Activated CD4-positive, alpha-beta T cell treated with anti-CD3 and anti-CD28 coated beads for 4 hours (primary cell): ENCODE data around the gene NCAPG2.

Source experiments
- DNase-seq, 2 donors: peaks; one replicate each; pipeline ENCODE4 v3.0.0-alpha.2; 2020

Gene NCAPG2

DNA sequence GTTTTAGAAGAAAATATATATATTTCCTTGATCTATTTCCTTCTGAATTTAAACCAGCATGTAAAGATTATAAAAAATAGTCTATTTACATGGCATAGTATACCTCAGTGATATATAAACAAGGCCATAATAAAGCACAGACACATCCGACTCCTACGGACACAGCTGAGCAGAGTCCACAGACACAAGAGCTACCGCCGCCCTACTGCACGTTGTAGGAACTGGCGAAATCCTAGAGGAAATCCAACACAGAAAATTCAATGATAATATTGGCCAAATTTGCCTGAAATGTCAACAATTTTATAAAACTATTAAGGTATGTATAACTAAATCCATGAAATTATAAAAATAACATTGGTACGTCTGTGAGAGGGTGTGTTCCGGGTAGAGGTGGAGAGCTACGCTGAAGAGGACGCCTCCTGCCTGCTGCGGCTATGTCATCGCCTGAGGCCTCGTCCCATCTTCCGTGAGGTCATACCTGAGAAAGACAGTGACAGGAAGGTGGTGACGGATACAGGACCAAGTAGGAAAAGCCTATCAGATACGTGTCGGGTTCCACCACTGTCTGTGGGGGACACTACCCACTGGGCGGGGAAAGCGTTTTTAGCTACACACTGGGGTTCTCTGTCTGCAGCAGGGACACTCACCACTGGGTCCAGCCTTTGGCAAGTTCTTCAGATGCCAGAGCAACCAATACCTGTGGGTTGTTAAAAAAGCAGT lies 29.3 kb upstream of the NCAPG2 start:
- DNase-seq, result no peak

DNA sequence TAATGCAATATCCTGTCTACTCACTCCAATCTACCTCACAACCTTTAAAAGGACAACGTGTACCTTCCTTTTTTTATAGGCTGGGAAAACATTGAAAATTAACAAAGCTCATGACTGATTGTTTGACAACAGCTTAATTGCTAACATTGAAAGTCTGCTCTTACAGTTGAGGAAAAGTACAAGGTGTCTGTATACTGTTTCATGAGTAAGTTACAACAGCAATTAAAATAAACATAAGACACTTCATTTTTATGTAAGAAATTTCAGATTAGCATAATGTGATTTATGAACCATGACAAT lies 28.6 kb upstream of the NCAPG2 start:
- no peak for DNase-seq

DNA sequence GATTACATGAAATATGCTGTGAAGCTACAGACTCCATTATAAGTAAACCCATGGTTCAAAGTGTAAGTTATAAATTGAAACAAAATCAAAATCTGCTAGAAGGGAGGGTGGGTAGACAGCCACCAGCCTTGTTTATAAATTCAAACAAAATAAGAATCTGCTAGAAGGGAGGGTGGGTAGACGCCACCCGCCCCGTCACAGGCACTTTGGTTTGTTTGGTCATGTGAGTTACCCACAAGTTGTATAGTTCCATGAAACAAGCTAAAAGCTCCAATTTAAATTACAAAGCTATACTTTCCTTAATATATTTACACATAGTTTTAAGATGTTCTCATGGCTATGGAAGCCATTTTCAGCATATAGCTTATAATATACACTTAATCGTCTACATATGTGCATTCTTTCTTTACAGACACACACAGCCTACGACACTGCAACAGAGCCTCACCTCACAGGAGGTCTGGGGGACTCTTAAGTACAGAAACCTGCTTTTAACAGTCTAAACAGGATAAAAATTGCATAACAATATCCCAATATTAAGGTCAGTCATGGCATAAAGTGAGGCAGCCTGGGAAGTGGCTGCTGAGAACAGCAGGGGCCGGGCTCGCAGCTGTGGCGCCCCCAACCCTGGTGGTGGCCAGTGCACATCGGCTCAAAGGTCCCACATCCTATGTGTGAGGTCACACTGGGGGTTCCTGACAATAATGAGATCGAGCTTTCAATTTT lies 28.1 kb upstream of the NCAPG2 start:
- no peak for DNase-seq

DNA sequence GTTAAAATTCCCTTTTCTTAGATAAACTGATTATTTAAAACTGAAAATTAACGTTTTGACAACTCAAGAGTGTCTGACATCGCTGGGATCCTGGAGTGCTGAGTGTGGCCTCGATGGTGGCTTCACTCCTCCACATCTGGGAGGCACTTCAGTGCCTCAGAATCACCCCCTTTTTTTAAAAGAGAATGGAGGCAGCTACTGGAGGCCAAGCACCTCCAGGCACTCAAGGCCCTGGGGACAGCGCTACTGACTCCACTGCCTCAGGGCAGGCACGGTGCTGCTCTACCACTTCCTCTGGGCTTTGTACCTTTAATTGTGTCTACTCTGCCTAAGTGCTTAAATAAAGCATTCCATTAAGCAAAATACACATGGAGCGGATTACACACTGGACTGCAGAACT lies 27.2 kb upstream of the NCAPG2 start:
- no peak for DNase-seq

DNA sequence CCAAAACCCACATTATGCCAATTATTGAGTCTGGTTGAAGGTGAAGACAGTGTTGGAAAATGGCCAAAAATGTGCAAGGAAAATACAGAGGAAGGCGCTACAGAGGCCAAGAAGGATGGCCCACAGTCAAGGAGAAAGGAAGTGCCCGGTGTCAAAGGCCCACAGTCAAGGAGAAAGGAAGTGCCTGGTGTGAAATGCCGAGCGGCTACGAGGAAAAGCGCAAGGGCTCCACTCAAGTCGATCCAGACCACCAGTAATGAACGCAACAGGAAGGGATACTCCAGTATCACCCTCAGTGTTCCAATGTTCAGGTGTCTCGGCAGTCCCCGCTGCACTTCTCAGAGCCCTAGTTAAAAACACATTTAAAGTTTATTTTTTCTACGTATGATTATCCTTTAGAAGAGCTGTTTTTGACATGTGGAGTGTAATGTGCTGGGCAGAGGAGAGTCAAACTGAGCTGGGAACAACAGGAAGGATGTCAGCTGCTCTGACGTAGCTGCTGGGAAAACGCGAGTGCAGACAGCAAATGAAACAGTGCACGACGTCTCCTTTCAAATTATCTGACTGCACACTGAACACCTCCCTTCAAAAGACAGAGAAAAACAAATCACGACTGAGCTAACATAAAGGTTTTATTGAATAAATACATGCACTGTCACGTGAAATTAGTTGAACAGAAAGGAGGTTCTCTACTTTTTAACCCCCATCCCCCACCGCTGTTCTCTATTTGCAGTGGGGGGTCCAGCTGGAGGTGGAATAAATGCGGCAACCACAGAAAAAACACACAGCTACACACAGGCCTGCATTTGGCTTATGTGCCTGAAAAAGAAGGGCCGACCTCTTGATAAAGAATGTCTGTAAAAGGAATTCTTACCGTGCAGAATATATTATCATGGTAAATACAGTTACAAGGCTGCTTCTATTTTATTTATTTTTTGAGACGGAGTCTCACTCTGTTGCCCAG lies 26.1 kb upstream of the NCAPG2 start:
- no peak for DNase-seq

DNA sequence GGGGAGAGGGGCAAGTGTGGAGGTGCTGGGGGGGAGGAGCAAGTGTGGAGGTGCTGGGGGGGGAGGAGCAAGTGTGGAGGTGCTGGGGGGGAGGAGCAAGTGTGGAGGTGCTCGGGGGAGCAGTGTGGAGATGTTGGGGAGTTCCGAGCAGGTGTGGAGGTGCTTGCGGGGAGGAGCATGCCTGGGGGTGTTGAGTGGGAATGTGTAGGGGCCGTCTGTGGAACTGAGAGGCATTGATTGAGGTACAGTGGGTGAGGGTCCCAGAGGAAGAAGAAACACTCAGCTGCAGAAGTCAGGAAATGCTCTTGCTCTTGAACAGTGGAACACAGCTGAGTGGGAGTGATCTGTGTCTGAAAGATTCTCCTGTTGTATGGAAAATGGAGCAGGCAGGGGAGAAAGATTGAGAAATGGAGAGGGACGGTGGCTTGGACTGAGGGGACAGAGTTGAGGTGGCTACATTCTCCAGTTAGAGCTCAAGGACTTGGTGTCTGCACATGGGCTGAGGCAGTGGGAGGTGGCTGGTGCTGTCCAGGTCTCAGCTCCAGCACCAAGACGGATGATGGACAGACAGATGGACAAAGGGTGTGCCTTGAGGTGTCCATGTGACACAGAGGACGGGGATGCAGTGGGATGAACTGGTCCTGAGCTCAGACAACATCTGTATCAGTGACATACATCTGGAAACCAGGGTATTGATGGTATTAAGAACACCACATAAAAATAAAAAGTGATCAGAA lies 25.2 kb upstream of the NCAPG2 start:
- DNase-seq, result no peak

DNA sequence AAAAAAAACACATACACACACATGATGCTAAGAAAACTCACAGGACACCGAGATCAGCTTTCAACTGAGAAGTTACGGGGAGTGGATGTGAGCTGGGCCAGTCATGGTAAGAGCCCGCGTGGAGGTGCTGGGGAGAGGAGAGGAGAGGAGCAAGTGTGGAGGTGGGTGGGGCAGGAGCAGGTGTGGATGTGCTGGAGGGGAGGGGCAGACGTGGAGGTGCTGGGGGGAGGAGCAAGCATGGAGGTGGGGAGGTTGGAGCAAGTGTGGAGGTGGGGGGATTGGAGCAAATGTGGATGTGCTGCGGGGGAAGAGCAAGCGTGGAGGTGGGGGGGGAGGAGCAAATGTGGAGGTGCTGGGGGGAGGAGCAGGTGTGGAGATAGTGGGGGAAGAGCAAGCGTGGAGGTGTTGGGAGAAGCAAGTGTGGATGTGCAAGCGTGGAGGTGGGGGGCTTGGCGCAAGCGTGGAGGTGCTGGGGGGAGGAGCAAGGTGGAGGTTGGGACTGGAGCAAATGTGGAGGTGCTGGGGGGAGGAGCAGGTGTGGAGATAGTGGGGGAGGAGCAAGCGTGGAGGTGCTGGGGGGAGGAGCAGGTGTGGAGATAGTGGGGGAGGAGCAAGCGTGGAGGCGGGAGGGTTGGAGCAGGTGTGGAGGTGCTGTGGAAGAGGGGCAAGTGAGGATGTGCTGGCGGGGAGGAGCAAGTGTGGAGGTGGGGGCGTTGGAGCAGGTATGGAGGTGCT lies 24.5 kb upstream of the NCAPG2 start:
- DNase-seq, result no peak

DNA sequence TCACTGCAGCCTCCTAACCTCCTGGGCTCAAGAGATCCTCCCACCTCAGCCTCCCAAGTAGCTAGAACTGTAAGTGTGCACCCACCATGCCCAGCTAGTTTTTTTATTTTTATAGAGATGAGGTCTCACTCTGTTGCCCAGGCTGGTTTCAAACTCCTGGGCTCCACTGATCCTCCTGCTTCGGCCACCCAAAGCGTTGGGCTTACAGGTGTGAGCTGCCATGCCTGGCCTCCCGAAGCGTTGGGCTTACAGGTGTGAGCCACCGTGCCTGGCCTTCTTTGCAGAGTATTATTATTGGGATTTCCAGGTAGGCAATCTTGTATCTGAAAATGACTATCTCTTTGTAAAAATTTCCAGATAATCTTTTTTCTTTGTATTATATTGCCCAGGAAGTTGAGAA lies 23.1 kb upstream of the NCAPG2 start:
- no peak for DNase-seq

DNA sequence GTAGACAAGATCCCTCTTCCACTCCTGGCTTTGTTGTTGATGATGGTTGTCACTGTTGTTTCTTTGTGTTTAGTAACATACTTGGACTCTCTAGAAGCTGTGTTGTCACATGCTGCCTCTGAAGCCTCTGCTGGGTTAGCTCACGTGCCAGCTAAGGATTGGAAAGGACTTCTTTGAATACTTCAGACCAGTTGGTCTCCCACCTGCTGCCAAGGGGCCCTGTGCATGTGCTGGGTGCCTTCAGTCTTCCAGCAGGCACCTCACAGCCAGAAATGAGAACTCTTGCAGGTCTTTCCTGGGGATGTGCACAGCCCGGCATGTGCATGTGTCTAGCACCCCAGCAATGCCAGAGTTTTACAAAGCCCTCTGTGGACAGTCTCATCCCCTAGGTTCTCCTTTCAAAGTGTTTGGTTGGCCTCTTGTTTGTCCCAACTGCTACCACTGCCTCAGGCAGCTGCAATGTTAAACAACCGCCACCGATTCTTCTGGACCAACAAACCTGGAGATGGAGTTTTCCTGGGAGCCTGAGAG lies 21.7 kb upstream of the NCAPG2 start:
- DNase-seq, result no peak

DNA sequence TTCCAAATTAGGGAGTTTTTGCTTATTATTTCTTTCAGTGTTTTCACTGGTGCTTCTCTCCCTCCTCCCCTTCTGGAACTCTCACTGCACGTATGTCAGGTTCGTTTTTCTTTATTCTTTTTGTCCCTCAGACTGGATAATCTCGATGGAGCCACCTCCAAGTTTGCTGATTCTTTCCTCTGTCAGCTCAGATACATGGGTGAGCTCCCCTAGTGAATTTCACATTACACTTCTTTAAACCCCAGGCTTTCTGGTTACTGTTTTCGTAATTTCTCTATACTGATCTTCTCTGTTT lies 20.8 kb upstream of the NCAPG2 start:
- DNase-seq, result no peak

DNA sequence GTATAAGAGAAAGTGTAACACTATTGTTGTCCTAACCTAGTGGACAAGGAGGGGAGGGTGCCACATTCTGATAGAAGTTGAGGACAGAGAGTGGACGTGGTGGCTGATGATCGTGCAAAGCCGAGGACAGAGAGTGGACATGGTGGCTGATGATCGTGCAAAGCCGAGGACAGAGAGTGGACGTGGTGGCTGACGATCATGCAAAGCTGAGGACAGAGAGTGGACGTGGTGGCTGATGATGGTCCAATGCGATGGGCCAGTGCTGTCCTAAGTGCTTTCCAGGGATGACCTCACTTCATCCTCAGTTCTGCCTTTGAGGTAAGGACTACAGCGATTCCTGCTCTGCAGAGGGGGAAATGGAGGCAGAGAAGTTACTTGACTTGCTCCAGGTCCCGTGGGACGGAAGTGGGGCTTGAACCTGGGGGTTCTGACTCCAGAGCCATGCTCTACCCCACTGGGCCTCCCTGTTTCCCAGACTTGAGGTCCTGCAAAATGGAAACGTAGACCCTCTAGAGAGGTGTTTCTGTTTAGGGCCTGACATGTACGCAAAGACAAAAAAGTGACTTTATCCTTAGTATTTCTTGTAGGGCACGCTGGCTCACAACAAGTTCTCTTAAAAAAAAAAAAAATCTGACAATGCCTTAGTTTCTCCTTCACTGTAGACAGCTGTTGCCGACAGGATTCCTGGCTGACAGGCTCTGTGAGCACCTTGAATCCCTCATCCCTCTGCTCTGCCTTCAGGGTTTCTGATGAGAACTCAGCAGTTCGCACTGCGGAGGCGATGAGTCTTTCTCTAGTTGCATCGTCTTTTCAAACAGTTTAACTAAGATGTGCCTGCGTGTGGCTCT lies 20.3 kb upstream of the NCAPG2 start:
- no peak for DNase-seq

DNA sequence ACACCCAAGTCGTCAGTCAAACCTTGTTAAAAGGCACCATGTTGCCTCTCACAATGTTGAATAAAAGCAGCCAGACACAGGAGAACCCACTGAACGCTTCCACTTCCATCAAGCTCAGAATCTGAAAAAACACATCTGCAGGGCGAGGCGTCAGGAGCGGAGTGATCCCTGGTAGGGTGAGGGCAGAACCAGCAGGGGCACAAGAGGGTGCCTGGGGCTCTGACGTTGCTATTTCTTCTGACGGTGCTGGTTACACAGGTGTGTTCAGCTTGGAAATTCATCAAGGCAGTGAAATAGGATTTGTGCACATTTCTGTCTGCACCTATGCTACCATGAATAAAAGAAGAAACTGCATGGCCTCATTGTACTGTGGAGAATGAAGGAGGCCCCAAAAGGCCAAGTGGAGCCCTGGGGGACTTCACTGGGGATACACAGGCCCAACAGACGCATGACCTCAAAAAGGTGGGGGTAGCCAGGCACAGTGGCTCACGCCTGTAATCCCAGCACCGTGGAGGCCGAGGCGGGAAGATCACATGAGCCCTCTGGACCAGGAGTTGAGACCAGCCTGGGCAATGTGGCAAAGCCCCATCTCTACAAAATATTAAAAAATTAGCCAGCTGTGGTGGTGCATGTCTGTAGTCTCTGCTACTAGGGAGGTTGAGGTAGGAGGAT lies 19.2 kb upstream of the NCAPG2 start:
- DNase-seq, result no peak

DNA sequence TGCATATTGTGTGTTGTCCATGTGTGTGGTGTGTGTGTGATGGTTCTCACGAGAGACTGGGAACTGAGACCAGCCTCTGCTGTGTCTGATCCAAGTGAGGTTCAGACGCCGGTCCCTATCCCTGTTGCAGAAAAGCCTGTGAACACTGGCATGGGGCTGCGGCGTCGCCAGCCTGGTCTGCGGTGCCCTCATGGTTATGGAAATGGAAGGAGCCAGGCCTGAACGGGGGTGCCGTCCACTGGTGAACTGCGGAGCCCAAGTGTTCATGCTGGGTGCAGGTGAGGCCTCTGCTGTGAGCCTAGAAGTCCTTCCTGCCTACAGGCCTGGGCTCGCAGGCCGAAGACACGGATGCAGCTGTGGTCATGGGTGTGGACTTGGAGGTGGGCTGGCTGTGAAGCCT lies 18.7 kb upstream of the NCAPG2 start:
- no peak for DNase-seq

DNA sequence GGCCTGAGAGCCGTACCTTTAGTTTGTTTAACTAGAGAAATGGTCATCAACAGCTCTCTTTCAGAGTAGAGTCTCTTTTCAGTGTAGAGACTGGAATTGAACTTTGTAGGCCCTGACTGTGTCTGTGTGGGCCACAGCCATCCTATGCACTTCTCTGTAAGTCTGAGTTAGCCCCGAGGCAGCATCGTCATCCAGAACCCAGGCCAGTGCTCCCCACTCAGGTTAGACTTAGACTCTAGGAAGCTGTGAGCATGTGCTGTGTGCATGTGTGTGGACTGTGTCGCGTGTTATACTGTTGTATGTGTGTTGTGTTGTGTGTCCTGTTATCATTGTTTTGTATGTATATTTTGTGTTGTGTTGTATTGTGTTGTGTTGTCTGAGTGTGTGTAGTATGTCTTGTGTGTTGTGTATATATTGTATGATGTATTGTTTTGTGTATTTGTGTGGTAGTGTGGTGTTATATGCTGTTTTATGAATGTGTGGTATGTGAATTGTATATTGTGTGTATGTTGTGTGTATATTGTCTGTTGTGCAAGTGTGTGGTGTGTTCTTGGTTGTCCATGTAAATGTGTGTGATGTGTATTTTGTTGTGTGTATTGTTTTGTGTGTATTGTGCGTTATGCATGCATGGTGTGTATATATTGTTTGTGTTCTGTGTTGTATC lies 18.1 kb upstream of the NCAPG2 start:
- no peak for DNase-seq

DNA sequence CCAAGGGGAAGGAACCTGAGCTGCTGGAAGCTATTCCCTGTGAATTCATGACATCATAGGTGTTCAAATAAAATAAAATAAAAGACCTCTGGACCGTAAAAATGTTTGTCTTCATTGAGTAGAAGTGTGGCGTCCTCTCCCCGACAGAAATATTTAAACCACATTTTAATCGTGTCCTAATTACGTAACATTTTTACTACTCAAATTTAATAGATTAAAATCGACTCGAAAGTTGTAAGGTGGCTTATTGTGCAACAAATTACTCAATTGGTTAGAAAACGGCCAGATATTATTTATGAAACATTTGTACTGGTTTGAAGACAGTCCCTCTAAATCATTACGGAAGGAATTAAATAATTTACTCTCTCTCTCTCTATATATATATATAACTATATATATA lies 15.5 kb upstream of the NCAPG2 start:
- DNase-seq, result no peak

DNA sequence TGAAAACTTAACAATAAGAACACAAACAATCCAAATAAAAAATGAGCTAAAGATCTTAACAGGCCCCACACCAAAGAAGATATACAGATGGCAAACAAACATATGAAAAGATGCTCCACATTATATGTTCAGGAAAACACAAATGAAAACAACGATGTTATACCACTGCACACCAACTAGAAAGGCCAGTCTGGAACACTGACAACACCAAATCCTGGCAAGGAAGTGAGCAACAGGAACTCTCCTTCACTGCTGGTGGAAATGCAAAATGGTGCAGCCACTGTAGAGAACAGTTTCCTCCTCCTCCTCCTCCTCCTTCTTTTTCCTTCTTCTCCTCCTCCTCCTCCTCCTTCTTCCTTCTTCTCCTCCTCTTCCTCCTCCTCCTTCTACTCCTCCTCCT lies 12.2 kb upstream of the NCAPG2 start:
- DNase-seq, result no peak

DNA sequence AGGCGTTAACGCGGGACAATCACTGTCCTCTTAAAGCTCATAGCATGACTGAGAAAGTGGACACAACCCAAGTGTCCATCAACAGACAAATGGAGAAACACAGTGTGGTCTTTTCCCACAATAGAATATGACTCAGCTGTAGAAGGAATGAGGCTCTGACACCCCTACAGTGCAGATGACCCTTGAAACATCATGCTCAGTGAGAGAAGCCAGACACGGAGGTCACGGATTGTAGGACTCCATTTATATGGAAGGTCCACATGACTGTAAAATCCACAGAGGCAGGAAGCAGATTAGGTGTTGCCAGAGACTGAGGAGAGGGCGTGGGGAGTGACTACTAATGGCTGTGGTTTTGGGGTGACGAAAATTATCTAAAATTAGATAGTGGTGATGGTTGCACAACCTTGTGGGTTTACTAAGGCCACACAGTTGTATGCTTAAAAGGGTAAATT lies 6.1 kb upstream of the NCAPG2 start:
- no peak for DNase-seq

DNA sequence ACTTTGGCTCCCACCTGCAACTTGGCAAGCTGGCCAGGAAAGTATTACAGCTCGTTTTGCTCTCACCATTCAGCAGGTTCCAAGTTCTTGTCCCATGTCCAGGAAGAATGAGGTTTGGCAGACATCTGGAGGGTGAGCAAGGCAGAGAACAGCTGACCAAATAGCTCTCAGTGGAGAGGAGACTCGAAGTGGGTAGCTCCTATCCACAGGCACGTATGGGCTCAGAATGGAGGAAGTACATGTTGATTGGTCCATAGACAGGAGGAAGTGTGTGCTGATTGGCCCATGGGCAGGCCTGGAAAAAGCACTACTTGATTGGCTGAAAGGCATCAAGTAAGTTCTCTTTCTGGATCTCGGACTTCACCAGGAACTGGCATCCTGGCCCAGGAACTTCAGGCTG lies 3.0 kb upstream of the NCAPG2 start:
- no peak for DNase-seq

DNA sequence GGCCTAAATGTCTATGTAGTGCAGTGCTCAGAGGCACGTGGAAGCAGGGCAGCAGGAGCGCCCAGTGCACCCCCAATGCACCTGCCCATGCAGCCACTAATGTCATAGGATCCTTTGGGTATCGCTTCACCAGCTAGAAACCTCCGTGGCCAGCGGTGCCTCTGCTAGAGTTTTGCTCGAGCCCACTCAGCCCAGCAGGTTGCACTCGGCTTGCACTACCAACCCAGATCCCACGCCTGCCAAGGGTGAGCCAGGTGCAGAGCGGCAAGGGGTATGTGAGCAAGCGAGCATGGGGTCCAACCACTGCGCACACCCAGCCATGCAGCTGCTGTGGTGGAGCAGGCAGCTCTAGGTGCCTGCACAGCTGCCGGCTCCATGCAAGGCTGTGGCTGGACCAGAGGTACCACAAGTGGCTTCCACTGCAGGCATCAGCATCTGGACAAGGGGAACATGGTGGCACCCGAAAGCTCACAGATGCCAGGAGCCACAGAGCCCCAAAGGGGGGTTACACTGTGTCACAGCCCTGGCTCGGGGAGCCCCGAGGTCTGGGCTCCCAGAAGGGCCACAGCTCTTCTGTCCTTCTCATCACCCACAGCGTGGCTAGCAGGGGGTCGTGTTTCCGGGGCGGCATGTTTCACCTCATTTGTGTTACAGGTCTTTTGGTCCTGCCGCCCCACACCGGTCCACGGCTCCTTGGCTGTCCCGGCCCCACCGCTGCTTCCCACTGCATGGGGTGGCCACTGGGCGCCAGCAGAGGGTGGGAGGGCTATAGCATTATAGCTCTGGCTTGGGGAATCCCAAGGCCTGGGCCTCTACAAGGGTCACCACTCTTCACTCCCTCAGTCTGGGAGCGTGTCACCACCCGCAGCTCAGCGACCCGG lies 2.3 kb upstream of the NCAPG2 start:
- DNase-seq, result no peak
